Ovary (tissue), 9 donors: Measurements from ENCODE around the gene GRIN1. TPM values are rescaled to one million over a fixed set of nuclear protein-coding genes. Genes with fewer than 3 reads are reported as not detected.

Experiments used
- DNase-seq, 5 donors: peaks; one replicate each; pipeline ENCODE4 v3.0.0-alpha.2; 2019 to 2020
- H3K27ac ChIP-seq, 2 donors: fragments of 200-600 bp; one replicate each; pipeline versions ENCODE4 v1.5.1 to v1.8.0; 2019 to 2022
- H3K27me3 ChIP-seq: fragments of 200-600 bp; one replicate; pipeline ENCODE4 v1.8.0; 2022
- H3K36me3 ChIP-seq: fragments of 200-600 bp; sonication (generic); one replicate; pipeline ENCODE4 v1.5.1; 2019
- H3K4me1 ChIP-seq: one replicate; pipeline ENCODE4 v1.8.1; 2013; ENCODE audit warnings: mild to moderate bottlenecking, moderate library complexity; ENCODE audit not compliant: insufficient read depth
- H3K4me3 ChIP-seq: fragments of 200-600 bp; sonication (generic); one replicate; pipeline ENCODE4 v1.5.1; 2017
- H3K9me3 ChIP-seq, 2 donors: fragments of 200-600 bp in 1 of 2; sonication (generic) in 1 of 2; one replicate each; pipeline versions ENCODE4 v1.5.1 to v1.8.1; 2013 to 2019; ENCODE audit warnings: mild to moderate bottlenecking in 1 of 2, moderate library complexity in 1 of 2
- EP300 ChIP-seq: sonication (generic); formaldehyde crosslinking; IDR thresholded peaks from one replicate; pipeline ENCODE4 v1.6.1; 2017; ENCODE audit warnings: antibody characterized with exemption
- POLR2A ChIP-seq: fragments of 450-650 bp; IDR thresholded peaks from one replicate; pipeline ENCODE4 v1.6.1; 2017; ENCODE audit warnings: antibody characterized with exemption, mild to moderate bottlenecking, moderate library complexity
- WGBS, 3 donors: extraction: QIAGEN DNeasy Blood & Tissue Kit in 1 of 3; methylation state at CpG; one replicate each; pipeline versions ENCODE4 v1.1.5 to v1.1.7; 2013 to 2017; 5-methylcytosine and 5-hydroxymethylcytosine counted together
- intact Hi-C, 4 donors: fragments of 100-400 bp; cut with DNase I; formaldehyde crosslinking; loops; one replicate each; pipeline versions ENCODE4 v1.11.0 to v1.15.1; 2022 to 2023
- polyA plus RNA-seq, 2 donors: library from polyadenylated mRNA; stranded (reverse); fragments of 200-250 nt in 1 of 2; fragments of 350-450 nt in 1 of 2; fragmentation: Illumina TruSeq in 1 of 2; extraction: RNeasy Lipid Tissue Mini Kit (QIAGEN cat#74804) in 1 of 2; gene quantifications; one replicate each; pipeline ENCODE4 v1.2.3, GENCODE V29; 2013 to 2014
- total RNA-seq, 7 donors: library from RNA; depleted of rRNA in 2 of 7; stranded (reverse); fragments of >200 nt in 2 of 7; fragmentation: NEBNext Ultra II Directional in 3 of 7; extraction: Animal tissue kit (Norgen Biotek cat#: 25700) in 3 of 7; gene quantifications; one replicate each; pipeline versions ENCODE4 v1.1.0 to v1.2.4, GENCODE V29; 2016 to 2023
- TF ChIP-seq, protein P1 (sequence below), 3 donors: fragments of 450-650 bp in 2 of 3; fragments of 200-600 bp in 1 of 3; IDR thresholded peaks; one replicate each; pipeline versions ENCODE4 v1.5.1 to v1.8.0; 2016 to 2022; ENCODE audit warnings: antibody characterized with exemption in 3 of 3, mild to moderate bottlenecking in 1 of 3
- donor health status: DM: no; HTN: no; CAD: no; lungs with moderate emphysema.
- donor health status: DM: no; HTN: no; CAD: no.
- donor health status: Bipolar disorder and iron deficiency.
- donor health status: DM: yes; HTN: yes; CAD: no.
- donor health status: DM: no; HTN: no; CAD: no.
- donor health status: DM: yes; HTN: yes; CAD: no.

GRIN1 gene
- total and polyA plus RNA-seq, 9 donors: 0.15 TPM; not detected in 8

DNA sequence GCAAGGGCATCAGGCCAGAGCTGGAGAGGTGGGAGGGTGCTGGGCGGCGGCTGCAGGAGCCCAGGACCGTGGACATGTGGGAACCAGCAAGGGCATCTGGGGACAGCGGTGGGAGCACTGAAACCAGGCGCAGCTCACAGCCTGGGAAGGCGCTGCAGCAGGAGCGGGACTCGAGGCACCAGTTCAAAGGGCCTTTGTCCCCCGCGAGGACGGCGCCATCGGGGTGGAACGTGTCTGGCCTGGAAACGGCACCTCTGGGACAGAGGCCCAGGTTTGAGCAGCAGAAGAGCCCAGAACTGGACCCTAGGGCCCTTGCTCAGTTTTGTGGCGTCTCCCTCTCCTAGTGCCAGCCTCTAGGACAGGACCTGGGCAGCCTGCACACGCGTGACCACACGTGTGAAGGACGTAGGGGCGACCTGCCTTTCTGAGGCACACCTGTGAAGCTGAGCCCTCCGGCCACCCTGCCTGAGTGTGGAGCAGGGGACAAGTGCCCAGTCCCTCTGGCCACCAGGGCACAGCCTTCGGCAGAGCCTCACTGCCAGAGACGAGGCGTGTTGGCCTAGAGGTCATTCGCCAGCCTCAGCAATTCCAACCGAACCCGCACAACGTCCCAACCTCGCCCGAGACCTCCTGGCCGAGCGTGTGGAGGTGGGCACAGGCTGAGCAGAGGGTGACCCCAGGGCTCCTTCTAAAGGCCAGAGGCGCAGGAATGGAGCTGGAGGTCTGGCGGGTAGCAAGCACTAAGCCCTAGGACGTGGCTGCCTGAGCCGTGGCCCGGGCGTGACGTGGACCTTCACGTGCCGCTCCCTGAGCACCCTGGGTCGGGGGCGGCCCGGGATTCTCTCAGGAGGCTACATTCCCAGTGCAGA lies 35.1 kb downstream of the GRIN1 start:
- no peaks in the 10 kb centered on the region for H3K9me3 ChIP-seq
- no peak overlapping the region for H3K4me3 ChIP-seq
- H3K27ac ChIP-seq: no peak overlapping the region
- peaks cover 2% of the 10 kb centered on the region for H3K27me3 ChIP-seq
- 70 to 84% (median 80%) methylated on average over 44 to 45 of the region's 45 CpGs for WGBS, 3 donors
- intact Hi-C loops: no loop called here
- peaks cover 5% of the 10 kb centered on the region for H3K4me1 ChIP-seq
- H3K36me3 ChIP-seq: no peaks in the 10 kb centered on the region
- TF ChIP-seq POLR2A (no peak), EP300 (no peak)
- TF ChIP-seq, protein P1, sequence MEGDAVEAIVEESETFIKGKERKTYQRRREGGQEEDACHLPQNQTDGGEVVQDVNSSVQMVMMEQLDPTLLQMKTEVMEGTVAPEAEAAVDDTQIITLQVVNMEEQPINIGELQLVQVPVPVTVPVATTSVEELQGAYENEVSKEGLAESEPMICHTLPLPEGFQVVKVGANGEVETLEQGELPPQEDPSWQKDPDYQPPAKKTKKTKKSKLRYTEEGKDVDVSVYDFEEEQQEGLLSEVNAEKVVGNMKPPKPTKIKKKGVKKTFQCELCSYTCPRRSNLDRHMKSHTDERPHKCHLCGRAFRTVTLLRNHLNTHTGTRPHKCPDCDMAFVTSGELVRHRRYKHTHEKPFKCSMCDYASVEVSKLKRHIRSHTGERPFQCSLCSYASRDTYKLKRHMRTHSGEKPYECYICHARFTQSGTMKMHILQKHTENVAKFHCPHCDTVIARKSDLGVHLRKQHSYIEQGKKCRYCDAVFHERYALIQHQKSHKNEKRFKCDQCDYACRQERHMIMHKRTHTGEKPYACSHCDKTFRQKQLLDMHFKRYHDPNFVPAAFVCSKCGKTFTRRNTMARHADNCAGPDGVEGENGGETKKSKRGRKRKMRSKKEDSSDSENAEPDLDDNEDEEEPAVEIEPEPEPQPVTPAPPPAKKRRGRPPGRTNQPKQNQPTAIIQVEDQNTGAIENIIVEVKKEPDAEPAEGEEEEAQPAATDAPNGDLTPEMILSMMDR (IDR thresholded peaks at IDR 0.05): no peak
- no peak for DNase-seq

DNA sequence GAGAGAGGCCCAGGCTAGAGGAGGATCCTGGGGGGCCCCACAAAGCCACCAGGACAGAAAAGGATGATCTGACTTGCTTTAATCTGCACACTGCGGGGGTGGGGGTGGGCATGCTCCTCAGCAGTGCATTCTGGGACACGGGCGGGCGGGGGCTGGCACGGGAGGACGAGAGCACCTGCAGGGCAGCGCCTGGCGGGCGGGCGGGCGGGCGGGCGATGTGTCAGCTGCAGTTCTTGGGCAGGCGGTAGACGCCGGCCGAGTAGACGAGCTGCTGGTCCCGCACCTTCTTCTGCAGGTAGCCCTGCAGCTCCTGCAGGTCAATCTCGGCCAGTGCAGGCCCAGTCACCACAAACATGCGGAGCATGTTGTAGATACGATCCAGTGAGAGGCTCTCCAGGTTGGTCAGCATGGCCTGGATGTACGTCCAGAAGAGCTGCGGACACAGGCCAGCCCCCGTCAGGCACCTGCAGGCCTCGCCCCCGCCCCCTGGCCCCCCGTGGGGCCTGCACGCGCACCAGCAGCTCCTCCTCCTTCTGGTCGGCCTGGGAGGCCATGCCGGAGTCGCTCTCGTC lies 35.9 kb downstream of the GRIN1 start:
- H3K4me1 ChIP-seq: no peaks in the 10 kb centered on the region
- no peak overlapping the region for H3K27ac ChIP-seq
- no peaks in the 10 kb centered on the region for H3K27me3 ChIP-seq
- H3K36me3 ChIP-seq: no peaks in the 10 kb centered on the region
- no peak for DNase-seq
- intact Hi-C loops: no loop called here
- no peak overlapping the region for H3K4me3 ChIP-seq
- 23 to 66% (median 45%) methylated on average over 7 to 34 of the region's 34 CpGs for WGBS, 3 donors
- TF ChIP-seq, protein P1 (IDR thresholded peaks at IDR 0.05): no peak
- TF ChIP-seq EP300: no peak
- TF ChIP-seq POLR2A: no peak
- no peaks in the 10 kb centered on the region for H3K9me3 ChIP-seq

DNA sequence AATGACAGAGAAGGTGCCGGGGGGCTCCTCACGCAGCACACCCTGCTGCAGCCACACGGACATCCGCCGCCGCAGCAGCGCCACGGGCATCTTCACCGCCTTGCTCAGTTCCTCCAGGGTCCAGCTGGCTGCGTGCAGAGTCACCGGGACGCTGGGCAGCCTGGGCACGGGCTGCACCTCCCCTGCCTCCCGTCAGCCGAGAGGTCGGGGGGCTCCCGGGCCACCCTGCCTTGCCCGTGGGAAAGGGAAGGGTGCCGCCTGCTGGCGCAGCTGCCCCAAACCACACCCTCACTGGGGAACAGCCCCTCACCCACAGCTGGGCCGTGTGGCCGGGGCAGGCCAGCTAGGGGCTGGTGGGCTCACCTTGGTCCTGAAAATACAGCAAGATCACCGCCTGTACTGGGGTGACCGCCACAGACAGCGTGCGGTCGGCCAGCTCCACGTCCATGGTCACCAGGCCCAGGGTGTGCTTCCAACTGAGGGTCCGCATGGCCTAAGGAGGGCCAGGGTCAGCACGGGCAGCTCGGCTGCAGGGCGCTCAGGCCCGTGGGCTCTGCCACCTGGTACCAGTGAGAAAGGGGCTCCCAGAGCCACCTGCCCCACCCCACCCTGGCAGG lies 36.5 kb downstream of the GRIN1 start:
- no peaks in the 10 kb centered on the region for H3K4me1 ChIP-seq
- H3K27ac ChIP-seq: no peak overlapping the region
- 25 to 48% (median 39%) methylated on average over 24 to 33 of the region's 33 CpGs for WGBS, 3 donors
- TF ChIP-seq POLR2A: no peak
- TF ChIP-seq, protein P1 (IDR thresholded peaks at IDR 0.05): no peak
- TF ChIP-seq EP300: no peak
- DNase-seq: no peak
- H3K4me3 ChIP-seq: no peak overlapping the region
- no peaks in the 10 kb centered on the region for H3K36me3 ChIP-seq
- H3K27me3 ChIP-seq: no peaks in the 10 kb centered on the region
- intact Hi-C loops: no loop called here
- H3K9me3 ChIP-seq: no peaks in the 10 kb centered on the region

DNA sequence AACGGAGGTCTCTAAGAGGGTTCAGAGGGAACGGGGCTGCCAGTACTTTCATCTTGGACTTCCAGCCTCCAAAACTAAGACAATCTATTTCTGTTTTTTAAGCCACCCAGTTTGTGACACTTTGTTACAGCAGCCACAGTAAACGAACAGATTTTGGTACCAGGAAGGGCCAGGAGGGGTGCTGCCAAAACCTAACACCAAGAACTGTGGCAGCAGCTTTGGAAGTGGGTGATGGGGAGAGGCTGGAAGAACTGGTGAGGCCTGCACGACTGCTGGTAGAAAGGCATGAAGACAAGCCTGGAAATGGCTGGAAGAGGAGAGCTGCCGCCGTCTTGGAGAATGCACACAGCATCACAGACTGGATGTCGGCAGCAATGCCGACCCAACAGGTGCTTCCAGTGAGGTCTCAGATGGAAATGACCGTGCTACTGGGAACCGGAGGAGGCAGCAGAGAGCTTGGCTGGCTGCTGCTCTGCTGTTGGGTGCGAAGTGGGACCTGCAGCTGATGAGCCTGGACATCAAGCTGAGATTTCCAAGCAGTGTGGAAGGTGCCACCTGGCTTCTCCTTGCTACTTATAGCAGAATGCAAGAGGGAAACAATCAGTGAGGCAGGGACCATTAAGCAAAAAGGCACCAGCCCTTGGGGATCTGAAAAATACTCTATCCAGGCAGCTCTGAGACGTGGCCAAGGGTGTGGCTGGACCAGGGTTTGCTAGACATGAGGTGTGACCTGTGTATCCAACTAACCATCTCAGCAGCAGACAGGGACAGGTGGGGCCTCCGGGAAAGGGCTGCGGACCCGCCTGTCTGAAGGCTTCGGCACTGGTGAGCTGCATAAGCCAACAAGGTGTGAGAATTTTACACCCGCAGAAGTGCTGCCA lies 37.6 kb downstream of the GRIN1 start:
- H3K4me1 ChIP-seq: no peaks in the 10 kb centered on the region
- H3K27me3 ChIP-seq: no peaks in the 10 kb centered on the region
- no peak for TF ChIP-seq EP300
- no peak for TF ChIP-seq POLR2A
- TF ChIP-seq, protein P1 (IDR thresholded peaks at IDR 0.05): no peak
- WGBS, 3 donors: 47 to 55% (median 51%) methylated on average over 17 of the region's 17 CpGs
- H3K27ac ChIP-seq: no peak overlapping the region
- no peaks in the 10 kb centered on the region for H3K9me3 ChIP-seq
- no peak for DNase-seq
- H3K36me3 ChIP-seq: no peaks in the 10 kb centered on the region
- intact Hi-C loops: no loop called here
- no peak overlapping the region for H3K4me3 ChIP-seq
